Right lobe of liver (tissue), 4 donors: Measurements from ENCODE around the gene BFSP1.

ENCODE experiments used
- CTCF ChIP-seq, 4 donors: fragments of 200-600 bp in 3 of 4; fragments of 450-650 bp in 1 of 4; IDR thresholded peaks; one replicate each; pipeline versions ENCODE4 v1.5.1 to v1.8.0; 2016 to 2022; ENCODE audit warnings: antibody characterized with exemption in 4 of 4, mild to moderate bottlenecking in 2 of 4
- POLR2A ChIP-seq: fragments of 450-650 bp; IDR thresholded peaks from one replicate; pipeline ENCODE4 v1.6.1; 2017; ENCODE audit warnings: antibody characterized with exemption, mild to moderate bottlenecking
- donor health status: DM: no; HTN: no; CAD: no.
- donor health status: DM: no; HTN: no; CAD: no.
- donor health status: DM: no; HTN: yes; CAD: no.

GRCh38 chr20:17499041-17499440 lies 32.1 kb downstream of the BFSP1 start:
- no peak for TF ChIP-seq CTCF (IDR thresholded peaks at IDR 0.05)
- TF ChIP-seq POLR2A: no peak
